GM12878 (cell line): ENCODE results near the gene EHD2. TPM values are rescaled to one million over a fixed set of nuclear protein-coding genes. Genes with fewer than 3 reads are reported as not detected.

Source experiments
- ATAC-seq: fragments of 200-7000 bp; cut with Tn5 transposase; 3 replicates; pipeline ENCODE4 v1.9.1; 2020; ENCODE audit warnings: mild to moderate bottlenecking, moderate library complexity
- BruUV-seq: library from RNA; stranded (reverse); fragments of 400-500 nt; replicated peaks from 2 replicates; lab custom pipeline; 2021; lab: Mats Ljungman, UMichigan
- CTCF ChIA-PET: fragments of 300-600 bp; sonication (Branson Sonifier 250); formaldehyde crosslinking; extraction: SDS; loops from one replicate; lab custom pipeline; 2021; ENCODE audit warnings: inconsistent platforms; lab: Yijun Ruan, JAX
- POLR2A ChIA-PET: fragments of 350-600 bp; formaldehyde crosslinking; extraction: SDS; loops from one replicate; lab custom pipeline; 2021; ENCODE audit warnings: inconsistent platforms; lab: Charles Lee
- RAD21 ChIA-PET: fragments of 300-600 bp; sonication (Branson Sonifier 250); formaldehyde crosslinking; loops from one replicate; lab custom pipeline; 2023; ENCODE audit warnings: antibody characterized with exemption; ENCODE audit not compliant: unreplicated experiment; lab: Charles Lee
- SMC1A ChIA-PET: fragments of 300-600 bp; sonication (Branson Sonifier 250); formaldehyde crosslinking; loops from one replicate; lab custom pipeline; 2023; ENCODE audit not compliant: unreplicated experiment, uncharacterized antibody; lab: Charles Lee
- DNase-seq: peaks from one replicate; pipeline ENCODE4 v3.0.0-alpha.2; 2011; ENCODE audit warnings: low read depth, low spot score
- FAIRE-seq: peaks from 3 replicates; lab custom pipeline; 2011; peaks lifted over from hg19 to GRCh38; lab: Jason Lieb, UNC
- H2AFZ ChIP-seq: 2 replicates; pipeline ENCODE4 v1.6.0; 2011; ENCODE audit warnings: low read depth, low read length, control low read depth; ENCODE audit not compliant: control insufficient read depth
- H3K27ac ChIP-seq: 2 replicates; pipeline ENCODE4 v1.5.1; 2011; ENCODE audit warnings: control low read depth; ENCODE audit not compliant: control insufficient read depth, insufficient read depth
- H3K27me3 ChIP-seq, 2 experiments: replicated peaks in 1 of 2; 2 replicates each; pipeline versions ENCODE4 v1.6.0 to v1.6.1; 2011; ENCODE audit warnings: low read length in 1 of 2; ENCODE audit not compliant: control insufficient read depth in 2 of 2, insufficient read depth in 2 of 2
- H3K36me3 ChIP-seq, 2 experiments: 2 replicates each; pipeline ENCODE4 v1.5.1; 2011; ENCODE audit warnings: low read length in 1 of 2; ENCODE audit not compliant: control insufficient read depth in 2 of 2, insufficient read depth in 2 of 2
- H3K4me1 ChIP-seq: 2 replicates; pipeline ENCODE4 v1.6.1; 2011; ENCODE audit warnings: mild to moderate bottlenecking, low read length, moderate library complexity, mixed read lengths; ENCODE audit not compliant: control insufficient read depth, insufficient read depth
- H3K4me2 ChIP-seq: 2 replicates; pipeline ENCODE4 v1.6.0; 2011; ENCODE audit warnings: control low read depth; ENCODE audit not compliant: control insufficient read depth, insufficient read depth
- H3K4me3 ChIP-seq: fragments of 200-600 bp; sonication (generic); 2 replicates; pipeline ENCODE4 v1.5.1; 2016
- H3K79me2 ChIP-seq: 2 replicates; pipeline ENCODE4 v1.6.0; 2011; ENCODE audit warnings: low read length; ENCODE audit not compliant: control insufficient read depth, insufficient read depth
- H3K9ac ChIP-seq: 2 replicates; pipeline ENCODE4 v1.8.0; 2011; ENCODE audit warnings: low read length, control low read depth, mixed read lengths; ENCODE audit not compliant: control insufficient read depth, insufficient read depth
- H3K9me3 ChIP-seq: replicated peaks from 3 replicates; pipeline ENCODE4 v1.5.1; 2011; ENCODE audit warnings: mild to moderate bottlenecking, low read length; ENCODE audit not compliant: control insufficient read depth, insufficient read depth
- H4K20me1 ChIP-seq: 2 replicates; pipeline ENCODE4 v1.6.0; 2011; ENCODE audit not compliant: control insufficient read depth, insufficient read depth
- CBFB ChIP-seq: IDR thresholded peaks from 2 replicates; pipeline ENCODE4 v1.6.1; 2016; ENCODE audit warnings: antibody characterized with exemption, low read depth
- EGR1 ChIP-seq, 2 experiments: IDR thresholded peaks; 1 replicate in 1 of 2; 2 replicates in 1 of 2; pipeline ENCODE4 v1.6.1; 2011 to 2012; ENCODE audit warnings: low read depth in 2 of 2, low read length in 2 of 2, borderline replicate concordance in 1 of 2, mild to moderate bottlenecking in 1 of 2, moderate library complexity in 1 of 2
- IRF3 ChIP-seq: fragments of 450-650 bp; IDR thresholded peaks from 2 replicates; pipeline ENCODE4 v1.6.1; 2014; ENCODE audit warnings: mild to moderate bottlenecking
- MEF2A ChIP-seq: IDR thresholded peaks from 2 replicates; pipeline ENCODE4 v1.6.1; 2011; ENCODE audit warnings: low read depth, mild to moderate bottlenecking, low read length, moderate library complexity; ENCODE audit not compliant: insufficient read depth
- NFYB ChIP-seq: IDR thresholded peaks from 2 replicates; pipeline ENCODE4 v1.6.1; 2011; ENCODE audit warnings: low read depth, mild to moderate bottlenecking, low read length, improper control_type of control experiment, moderate library complexity; ENCODE audit not compliant: insufficient read depth
- PML ChIP-seq: IDR thresholded peaks from 2 replicates; pipeline ENCODE4 v1.6.1; 2012; ENCODE audit warnings: low read length, inconsistent platforms
- SMAD1 ChIP-seq: fragments of 450-650 bp; IDR thresholded peaks from 2 replicates; pipeline ENCODE4 v1.6.1; 2018; ENCODE audit warnings: mild to moderate bottlenecking, low read depth; ENCODE audit not compliant: partially characterized antibody
- TCF12 ChIP-seq: IDR thresholded peaks from 2 replicates; pipeline ENCODE4 v1.6.1; 2011; ENCODE audit warnings: low read depth, mild to moderate bottlenecking, low read length
- ZNF217 ChIP-seq: fragments of 450-650 bp; IDR thresholded peaks from 2 replicates; pipeline ENCODE4 v1.6.1; 2017; ENCODE audit warnings: antibody characterized with exemption, mild to moderate bottlenecking
- WGBS: methylation state at CpG from one replicate; pipeline ENCODE4 v1.1.6; 2016; ENCODE audit warnings: low lambda C conversion rate; ENCODE audit not compliant: insufficient replicate concordance, insufficient coverage; ENCODE audit errors: missing lambda C conversion rate; 5-methylcytosine and 5-hydroxymethylcytosine counted together
- in situ Hi-C: fragments of 300-500 bp; cut with MboI; formaldehyde crosslinking; loops from 9 replicates; pipeline ENCODE4 v1.14.3; 2018; ENCODE audit warnings: mixed read lengths
- intact Hi-C: fragments of 100-400 bp; cut with micrococcal nuclease; formaldehyde crosslinking; loops from one replicate; pipeline ENCODE4 v1.14.2; 2022; ENCODE audit not compliant: unreplicated experiment
- polyA plus RNA-seq, 11 experiments: library from polyadenylated mRNA; depleted of rRNA in 4 of 11; unstranded in 6 of 11; stranded (reverse) in 5 of 11; fragments of >200 nt; fragmentation: Nextera tagmentation in 4 of 11; fragmentation: Illumina TruSeq in 1 of 11; extraction: Ambion mirVana in 4 of 11; extraction: Trizol in 1 of 11; gene quantifications; 1 replicate in 1 of 11; 2 replicates in 10 of 11; pipeline versions ENCODE4 v1.2.1 to v1.2.3, GENCODE V29; 2011 to 2016; ENCODE audit warnings: inconsistent platforms in 2 of 11, missing spikeins in 2 of 11, low read depth in 1 of 11
- total RNA-seq, 4 experiments: library from RNA; depleted of rRNA in 3 of 4; stranded (reverse); fragments of >200 nt in 3 of 4; fragmentation: Illumina TruSeq in 1 of 4; extraction: Trizol in 1 of 4; gene quantifications; 2 replicates each; pipeline versions ENCODE4 v1.2.1 to v1.2.3, GENCODE V29; 2013 to 2021
- TF ChIP-seq, protein P1 (sequence below): IDR thresholded peaks from 2 replicates; pipeline ENCODE4 v1.6.1; 2012; ENCODE audit warnings: low read depth, low read length, improper control_type of control experiment
- TF ChIP-seq, protein P2 (sequence below): IDR thresholded peaks from 2 replicates; pipeline ENCODE4 v1.6.1; 2012; ENCODE audit warnings: improper control_type of control experiment, low read depth, low read length; ENCODE audit not compliant: insufficient replicate concordance

The EHD2 gene
- total and polyA plus RNA-seq, 10 of the 15 experiments (the other 5 are each of a cell fraction or from before 2014, with no cell fraction given) = 0.12 to 0.24 (median 0.23) TPM; not detected in 7

- FAIRE-seq (no peak), DNase-seq (no peak), ATAC-seq (no peak)
- WGBS = 92% methylated on average over 8 of the region's 8 CpGs
- ChIA-PET RAD21 (no interaction called here), CTCF (no interaction called here), POLR2A (no interaction called here), SMC1A (no interaction called here)
- in situ Hi-C loops (no loop called here), intact Hi-C loops (no loop called here)
- Histone ChIP-seq H4K20me1 (no peaks in the 10 kb centered on the region), H3K4me1 (no peaks in the 10 kb centered on the region), H3K36me3 (peaks cover 0 to 13% of the 10 kb centered on the region in 2 experiments; a peak in 2 of 4 replicates), H3K79me2 (no peaks in the 10 kb centered on the region), H3K9me3 (no peaks in the 10 kb centered on the region), H3K27me3 (no peaks in the 10 kb centered on the region), H3K4me3 (no peak overlapping the region), H3K27ac (no peak overlapping the region), H3K4me2 (no peak overlapping the region), H3K9ac (no peak overlapping the region), H2AFZ (no peak overlapping the region)
- no TSS peak for BruUV-seq
- TF ChIP-seq EGR1 (IDR thresholded peaks at IDR 0.05; ENCODE audit: borderline replicate concordance in 1 of 2, low read depth in 2 of 2, low read length in 2 of 2) = no peak
- TF ChIP-seq TCF12 = no peak
- TF ChIP-seq SMAD1 = no peak
- TF ChIP-seq MEF2A = no peak
- TF ChIP-seq PML = no peak
- TF ChIP-seq ZNF217 = no peak
Observed at GRCh38 chr19:47675859-47676258, 37.4 kb upstream of the EHD2 start.

DNA sequence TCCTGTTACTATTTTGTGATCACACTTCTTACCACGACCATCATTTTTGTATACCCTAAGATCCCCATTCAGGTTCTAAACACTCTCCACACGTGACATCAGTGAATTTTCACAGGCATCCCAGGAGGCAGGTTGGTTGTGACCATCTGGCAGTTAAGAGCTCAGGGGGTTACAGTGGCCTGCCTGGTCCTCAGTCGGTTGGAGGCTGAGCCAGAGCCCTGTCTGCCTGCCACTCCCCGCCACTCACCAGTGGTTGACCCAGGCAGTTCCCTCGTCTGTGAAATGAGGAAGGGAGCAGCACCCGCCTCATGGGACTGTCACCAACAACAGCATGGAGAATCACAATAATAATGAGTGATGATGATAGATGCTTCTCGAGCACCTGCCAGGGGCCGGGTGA is 36.4 kb upstream of the EHD2 start:
- WGBS = 78% methylated on average over 8 of the region's 8 CpGs
- TF ChIP-seq CBFB (no peak), NFYB (no peak), IRF3 (no peak)
- TF ChIP-seq, protein P1, sequence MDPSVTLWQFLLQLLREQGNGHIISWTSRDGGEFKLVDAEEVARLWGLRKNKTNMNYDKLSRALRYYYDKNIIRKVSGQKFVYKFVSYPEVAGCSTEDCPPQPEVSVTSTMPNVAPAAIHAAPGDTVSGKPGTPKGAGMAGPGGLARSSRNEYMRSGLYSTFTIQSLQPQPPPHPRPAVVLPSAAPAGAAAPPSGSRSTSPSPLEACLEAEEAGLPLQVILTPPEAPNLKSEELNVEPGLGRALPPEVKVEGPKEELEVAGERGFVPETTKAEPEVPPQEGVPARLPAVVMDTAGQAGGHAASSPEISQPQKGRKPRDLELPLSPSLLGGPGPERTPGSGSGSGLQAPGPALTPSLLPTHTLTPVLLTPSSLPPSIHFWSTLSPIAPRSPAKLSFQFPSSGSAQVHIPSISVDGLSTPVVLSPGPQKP = no peak
- TF ChIP-seq, protein P2, sequence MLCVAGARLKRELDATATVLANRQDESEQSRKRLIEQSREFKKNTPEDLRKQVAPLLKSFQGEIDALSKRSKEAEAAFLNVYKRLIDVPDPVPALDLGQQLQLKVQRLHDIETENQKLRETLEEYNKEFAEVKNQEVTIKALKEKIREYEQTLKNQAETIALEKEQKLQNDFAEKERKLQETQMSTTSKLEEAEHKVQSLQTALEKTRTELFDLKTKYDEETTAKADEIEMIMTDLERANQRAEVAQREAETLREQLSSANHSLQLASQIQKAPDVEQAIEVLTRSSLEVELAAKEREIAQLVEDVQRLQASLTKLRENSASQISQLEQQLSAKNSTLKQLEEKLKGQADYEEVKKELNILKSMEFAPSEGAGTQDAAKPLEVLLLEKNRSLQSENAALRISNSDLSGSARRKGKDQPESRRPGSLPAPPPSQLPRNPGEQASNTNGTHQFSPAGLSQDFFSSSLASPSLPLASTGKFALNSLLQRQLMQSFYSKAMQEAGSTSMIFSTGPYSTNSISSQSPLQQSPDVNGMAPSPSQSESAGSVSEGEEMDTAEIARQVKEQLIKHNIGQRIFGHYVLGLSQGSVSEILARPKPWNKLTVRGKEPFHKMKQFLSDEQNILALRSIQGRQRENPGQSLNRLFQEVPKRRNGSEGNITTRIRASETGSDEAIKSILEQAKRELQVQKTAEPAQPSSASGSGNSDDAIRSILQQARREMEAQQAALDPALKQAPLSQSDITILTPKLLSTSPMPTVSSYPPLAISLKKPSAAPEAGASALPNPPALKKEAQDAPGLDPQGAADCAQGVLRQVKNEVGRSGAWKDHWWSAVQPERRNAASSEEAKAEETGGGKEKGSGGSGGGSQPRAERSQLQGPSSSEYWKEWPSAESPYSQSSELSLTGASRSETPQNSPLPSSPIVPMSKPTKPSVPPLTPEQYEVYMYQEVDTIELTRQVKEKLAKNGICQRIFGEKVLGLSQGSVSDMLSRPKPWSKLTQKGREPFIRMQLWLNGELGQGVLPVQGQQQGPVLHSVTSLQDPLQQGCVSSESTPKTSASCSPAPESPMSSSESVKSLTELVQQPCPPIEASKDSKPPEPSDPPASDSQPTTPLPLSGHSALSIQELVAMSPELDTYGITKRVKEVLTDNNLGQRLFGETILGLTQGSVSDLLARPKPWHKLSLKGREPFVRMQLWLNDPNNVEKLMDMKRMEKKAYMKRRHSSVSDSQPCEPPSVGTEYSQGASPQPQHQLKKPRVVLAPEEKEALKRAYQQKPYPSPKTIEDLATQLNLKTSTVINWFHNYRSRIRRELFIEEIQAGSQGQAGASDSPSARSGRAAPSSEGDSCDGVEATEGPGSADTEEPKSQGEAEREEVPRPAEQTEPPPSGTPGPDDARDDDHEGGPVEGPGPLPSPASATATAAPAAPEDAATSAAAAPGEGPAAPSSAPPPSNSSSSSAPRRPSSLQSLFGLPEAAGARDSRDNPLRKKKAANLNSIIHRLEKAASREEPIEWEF = no peak

More for the DNA sequence above, 36.4 kb upstream of the EHD2 start:
- CTCF ChIA-PET = no interaction called here
- intact Hi-C loops (no loop called here), in situ Hi-C loops (no loop called here)
- no peaks in the 10 kb centered on the region for H4K20me1 ChIP-seq
- peaks cover 0 to 13% of the 10 kb centered on the region in 2 experiments; a peak in 2 of 4 replicates for H3K36me3 ChIP-seq
- RAD21 ChIA-PET = interaction anchor here (0.8 kb wide), 1 partner anchor 10 kb away, joined by 3 read pairs; no protein-coding TSS in a partner anchor
- H3K4me2 ChIP-seq = no peak overlapping the region
- SMC1A ChIA-PET = no interaction called here
- no peaks in the 10 kb centered on the region for H3K27me3 ChIP-seq
- H3K9ac ChIP-seq = no peak overlapping the region
- POLR2A ChIA-PET = no interaction called here
- H3K9me3 ChIP-seq = no peaks in the 10 kb centered on the region
- no peak overlapping the region for H2AFZ ChIP-seq
- FAIRE-seq (no peak), ATAC-seq (no peak), DNase-seq (no peak)
- no peaks in the 10 kb centered on the region for H3K79me2 ChIP-seq
- H3K4me3 ChIP-seq = no peak overlapping the region
- H3K27ac ChIP-seq = no peak overlapping the region
- no peaks in the 10 kb centered on the region for H3K4me1 ChIP-seq
- no TSS peak for BruUV-seq
